ENCODE measurements around the gene HLA-DQB2. TPM values are rescaled to one million over a fixed set of nuclear protein-coding genes. Genes with fewer than 3 reads are reported as not detected.
"Not testable (repeated sequence)": the region's sequence is repeated elsewhere in the genome, so short reads cannot be mapped to it uniquely, and the experiment has no call there.

HLA-DQB2 gene
- total RNA-seq, 2 donors from 2014 or later = not detected

DNA sequence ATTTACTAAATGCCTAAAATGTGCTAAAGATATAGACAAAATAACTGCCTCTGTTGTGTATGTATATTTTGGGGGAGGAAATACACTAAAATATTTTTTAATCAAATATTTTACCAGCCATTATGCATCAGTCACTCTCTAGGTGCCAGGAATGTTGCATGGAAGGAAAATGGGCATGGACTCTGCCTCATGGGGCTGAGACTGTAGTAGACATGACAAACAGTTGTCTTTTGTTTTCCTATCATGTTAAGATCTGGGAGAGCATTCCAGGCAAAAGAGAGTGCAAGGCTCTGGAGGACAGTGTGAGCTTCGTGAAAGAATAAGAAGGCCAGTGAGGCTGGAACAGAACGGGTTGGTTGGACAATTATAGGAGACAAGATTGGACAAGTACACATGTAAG is 27.0 kb upstream of the HLA-DQB2 start:
- no peak overlapping the region for H3K4me3 Mint-ChIP-seq
- Histone ChIP-seq H3K9ac (ENCODE audit: extremely low read depth, low read length, poor library complexity, severe bottlenecking) (no peak overlapping the region), H3K36me3 (ENCODE audit: control insufficient read depth, insufficient read depth, low read length) (no peaks in the 10 kb centered on the region), H3K27ac (ENCODE audit: low read depth, low read length) (no peak overlapping the region), H3K27me3 (ENCODE audit: control insufficient read depth, insufficient read depth, low read length, poor library complexity, severe bottlenecking) (peaks cover 11% of the 10 kb centered on the region), H3K9me3 (ENCODE audit: control insufficient read depth, low read length) (no peaks in the 10 kb centered on the region), H3K4me3 (ENCODE audit: low read length) (no peak overlapping the region), H3K4me1 (ENCODE audit: control insufficient read depth, insufficient read depth, low read length) (no peaks in the 10 kb centered on the region)
- peaks cover 42% of the 10 kb centered on the region for H3K27me3 Mint-ChIP-seq (ENCODE audit: insufficient read depth)
- no peaks in the 10 kb centered on the region for H3K9me3 Mint-ChIP-seq
- no peaks in the 10 kb centered on the region for H3K36me3 Mint-ChIP-seq (ENCODE audit: low read depth)
- DNase-seq = no peak
- no peak for TF ChIP-seq CTCF (conservative IDR thresholded peaks at IDR 0.05)
- 72 to 75% methylated on average over 2 of the region's 2 CpGs for WGBS, 2 experiments (ENCODE audit: insufficient coverage in 1 of 2, insufficient read length in 1 of 2)
- no peak overlapping the region for H3K27ac Mint-ChIP-seq
- peaks cover 10% of the 10 kb centered on the region for H3K4me1 Mint-ChIP-seq

DNA sequence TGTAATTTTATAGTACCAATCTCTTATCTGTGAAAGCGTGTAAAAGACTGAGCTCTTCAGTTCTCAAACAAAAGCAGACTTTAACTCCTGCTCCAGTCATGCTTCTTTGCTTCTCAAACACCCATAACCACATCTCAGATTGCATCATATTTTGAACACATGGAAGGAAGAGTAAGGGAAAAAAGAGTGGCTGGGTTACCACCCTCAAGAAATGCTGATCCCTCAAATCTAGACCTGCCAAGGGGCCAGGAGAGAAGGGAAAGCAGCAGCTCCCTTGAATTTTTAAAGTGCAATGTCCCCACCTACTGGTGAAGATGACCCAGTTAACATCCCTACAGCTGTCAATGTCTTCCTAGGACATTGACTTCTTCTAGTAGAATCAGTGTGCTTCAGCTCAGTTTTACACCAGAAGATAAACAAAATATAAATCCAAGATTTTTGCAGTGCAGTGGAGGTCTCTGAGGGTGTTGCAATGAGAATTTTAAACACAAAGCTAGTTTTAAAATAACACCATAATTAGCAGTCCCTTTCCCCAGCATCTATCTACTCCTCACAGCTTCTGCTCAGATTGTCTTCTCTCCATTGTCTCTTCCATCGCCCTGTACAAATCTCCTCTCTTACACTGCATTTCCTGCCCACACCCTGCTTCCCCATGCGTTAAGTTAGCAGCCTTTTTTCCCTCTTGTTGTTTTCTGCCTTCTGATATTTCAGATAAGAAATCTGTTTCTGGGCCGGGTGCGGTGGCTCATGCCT is 22.6 kb upstream of the HLA-DQB2 start:
- H3K4me3 ChIP-seq (ENCODE audit: low read length) = no peak overlapping the region
- H3K36me3 Mint-ChIP-seq (ENCODE audit: low read depth) = no peaks in the 10 kb centered on the region
- H3K27ac ChIP-seq (ENCODE audit: low read depth, low read length) = no peak overlapping the region
- H3K4me3 Mint-ChIP-seq = no peak overlapping the region
- no peaks in the 10 kb centered on the region for H3K9me3 ChIP-seq (ENCODE audit: control insufficient read depth, low read length)
- peak; percentile 90 for TF ChIP-seq CTCF (conservative IDR thresholded peaks at IDR 0.05)
- no peaks in the 10 kb centered on the region for H3K4me1 ChIP-seq (ENCODE audit: control insufficient read depth, insufficient read depth, low read length)
- DNase-seq = peak; percentile 77
- peaks cover 18% of the 10 kb centered on the region for H3K27me3 Mint-ChIP-seq (ENCODE audit: insufficient read depth)
- H3K9ac ChIP-seq (ENCODE audit: extremely low read depth, low read length, poor library complexity, severe bottlenecking) = no peak overlapping the region
- no peaks in the 10 kb centered on the region for H3K9me3 Mint-ChIP-seq
- 66 to 72% methylated on average over 4 to 5 of the region's 5 CpGs for WGBS, 2 experiments (ENCODE audit: insufficient coverage in 1 of 2, insufficient read length in 1 of 2)
- H3K36me3 ChIP-seq (ENCODE audit: control insufficient read depth, insufficient read depth, low read length) = no peaks in the 10 kb centered on the region
- H3K27me3 ChIP-seq (ENCODE audit: control insufficient read depth, insufficient read depth, low read length, poor library complexity, severe bottlenecking) = no peaks in the 10 kb centered on the region
- H3K27ac Mint-ChIP-seq = no peak overlapping the region
- H3K4me1 Mint-ChIP-seq = peaks cover 2% of the 10 kb centered on the region

- not testable (repeated sequence) for H3K9me3 ChIP-seq (ENCODE audit: control insufficient read depth, low read length); H3K27ac ChIP-seq (ENCODE audit: low read depth, low read length); H3K4me1 Mint-ChIP-seq; H3K36me3 Mint-ChIP-seq (ENCODE audit: low read depth); H3K4me1 ChIP-seq (ENCODE audit: control insufficient read depth, insufficient read depth, low read length); H3K4me3 Mint-ChIP-seq; H3K4me3 ChIP-seq (ENCODE audit: low read length); H3K9ac ChIP-seq (ENCODE audit: extremely low read depth, low read length, poor library complexity, severe bottlenecking); DNase-seq; H3K36me3 ChIP-seq (ENCODE audit: control insufficient read depth, insufficient read depth, low read length); H3K27ac Mint-ChIP-seq; H3K27me3 ChIP-seq (ENCODE audit: control insufficient read depth, insufficient read depth, low read length, poor library complexity, severe bottlenecking)
- Mint-ChIP-seq H3K9me3 (peaks cover 18% of the 10 kb centered on the region), H3K27me3 (ENCODE audit: insufficient read depth) (peaks cover 10% of the 10 kb centered on the region)
These were observed 19.6 kb upstream of the HLA-DQB2 start for GRCh38 chr6:32782923-32783322.

GRCh38 chr6:32779036-32779435 is 15.7 kb upstream of the HLA-DQB2 start:
- no peak overlapping the region for H3K4me3 ChIP-seq (ENCODE audit: low read length)
- no peaks in the 10 kb centered on the region for H3K36me3 ChIP-seq (ENCODE audit: control insufficient read depth, insufficient read depth, low read length)
- H3K9me3 Mint-ChIP-seq = peaks cover 30% of the 10 kb centered on the region
- H3K4me3 Mint-ChIP-seq = no peak overlapping the region
- no peak overlapping the region for H3K9ac ChIP-seq (ENCODE audit: extremely low read depth, low read length, poor library complexity, severe bottlenecking)
- no peaks in the 10 kb centered on the region for H3K4me1 Mint-ChIP-seq
- no peak overlapping the region for H3K27ac ChIP-seq (ENCODE audit: low read depth, low read length)
- no peaks in the 10 kb centered on the region for H3K4me1 ChIP-seq (ENCODE audit: control insufficient read depth, insufficient read depth, low read length)
- H3K27me3 ChIP-seq (ENCODE audit: control insufficient read depth, insufficient read depth, low read length, poor library complexity, severe bottlenecking) = no peaks in the 10 kb centered on the region
- no peak for TF ChIP-seq CTCF (conservative IDR thresholded peaks at IDR 0.05)
- no peaks in the 10 kb centered on the region for H3K9me3 ChIP-seq (ENCODE audit: control insufficient read depth, low read length)
- no peaks in the 10 kb centered on the region for H3K36me3 Mint-ChIP-seq (ENCODE audit: low read depth)
- H3K27ac Mint-ChIP-seq = no peak overlapping the region
- DNase-seq = no peak
- H3K27me3 Mint-ChIP-seq (ENCODE audit: insufficient read depth) = peaks cover 5% of the 10 kb centered on the region

All from endodermal cell (in vitro differentiated cells).